Adrenal gland (tissue), 5 donors: ENCODE results near the gene MAPK10.

ENCODE experiments used
- POLR2A ChIP-seq, 2 donors: fragments of 450-650 bp; IDR thresholded peaks; one replicate each; pipeline ENCODE4 v1.6.1; 2017; ENCODE audit warnings: antibody characterized with exemption in 2 of 2, mild to moderate bottlenecking in 2 of 2, moderate library complexity in 1 of 2
- TF ChIP-seq, protein P1 (sequence below), 6 experiments: fragments of 450-650 bp in 4 of 6; fragments of 200-600 bp in 2 of 6; sonication (generic) in 1 of 6; IDR thresholded peaks; 1 replicate in 5 of 6; 2 replicates in 1 of 6; pipeline versions ENCODE4 v1.5.1 to v1.8.0; 2016 to 2021; ENCODE audit warnings: antibody characterized with exemption in 6 of 6, mild to moderate bottlenecking in 2 of 6, moderate library complexity in 1 of 6
- donor health status: DM: no; HTN: no; CAD: no.

DNA sequence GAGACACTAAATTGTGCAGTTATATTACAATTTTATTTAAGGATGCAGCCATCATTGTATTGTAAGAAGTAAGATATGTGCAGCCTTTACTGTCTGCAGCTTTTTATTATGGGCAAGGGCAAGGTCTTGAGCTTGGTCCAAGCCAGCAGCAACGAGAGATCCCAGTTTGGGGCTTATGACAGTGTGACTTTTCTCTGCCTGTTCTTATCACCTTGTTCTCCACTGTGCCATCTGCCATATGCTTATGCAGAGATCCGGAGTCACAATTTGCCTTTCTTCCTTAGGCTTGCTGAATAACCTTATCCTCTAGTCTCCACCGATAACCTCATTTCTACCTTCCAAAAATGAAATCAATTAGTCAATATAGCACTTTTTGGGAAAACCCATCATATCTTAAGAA, 30.4 kb downstream of the MAPK10 start:
- TF ChIP-seq, protein P1, sequence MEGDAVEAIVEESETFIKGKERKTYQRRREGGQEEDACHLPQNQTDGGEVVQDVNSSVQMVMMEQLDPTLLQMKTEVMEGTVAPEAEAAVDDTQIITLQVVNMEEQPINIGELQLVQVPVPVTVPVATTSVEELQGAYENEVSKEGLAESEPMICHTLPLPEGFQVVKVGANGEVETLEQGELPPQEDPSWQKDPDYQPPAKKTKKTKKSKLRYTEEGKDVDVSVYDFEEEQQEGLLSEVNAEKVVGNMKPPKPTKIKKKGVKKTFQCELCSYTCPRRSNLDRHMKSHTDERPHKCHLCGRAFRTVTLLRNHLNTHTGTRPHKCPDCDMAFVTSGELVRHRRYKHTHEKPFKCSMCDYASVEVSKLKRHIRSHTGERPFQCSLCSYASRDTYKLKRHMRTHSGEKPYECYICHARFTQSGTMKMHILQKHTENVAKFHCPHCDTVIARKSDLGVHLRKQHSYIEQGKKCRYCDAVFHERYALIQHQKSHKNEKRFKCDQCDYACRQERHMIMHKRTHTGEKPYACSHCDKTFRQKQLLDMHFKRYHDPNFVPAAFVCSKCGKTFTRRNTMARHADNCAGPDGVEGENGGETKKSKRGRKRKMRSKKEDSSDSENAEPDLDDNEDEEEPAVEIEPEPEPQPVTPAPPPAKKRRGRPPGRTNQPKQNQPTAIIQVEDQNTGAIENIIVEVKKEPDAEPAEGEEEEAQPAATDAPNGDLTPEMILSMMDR (IDR thresholded peaks at IDR 0.05): no peak
- TF ChIP-seq POLR2A (IDR thresholded peaks at IDR 0.05): no peak
